Measurements from ENCODE around the gene CRCP.
"Not testable (repeated sequence)": the region's sequence is repeated elsewhere in the genome, so short reads cannot be mapped to it uniquely, and the experiment has no call there.

CRCP gene

DNA sequence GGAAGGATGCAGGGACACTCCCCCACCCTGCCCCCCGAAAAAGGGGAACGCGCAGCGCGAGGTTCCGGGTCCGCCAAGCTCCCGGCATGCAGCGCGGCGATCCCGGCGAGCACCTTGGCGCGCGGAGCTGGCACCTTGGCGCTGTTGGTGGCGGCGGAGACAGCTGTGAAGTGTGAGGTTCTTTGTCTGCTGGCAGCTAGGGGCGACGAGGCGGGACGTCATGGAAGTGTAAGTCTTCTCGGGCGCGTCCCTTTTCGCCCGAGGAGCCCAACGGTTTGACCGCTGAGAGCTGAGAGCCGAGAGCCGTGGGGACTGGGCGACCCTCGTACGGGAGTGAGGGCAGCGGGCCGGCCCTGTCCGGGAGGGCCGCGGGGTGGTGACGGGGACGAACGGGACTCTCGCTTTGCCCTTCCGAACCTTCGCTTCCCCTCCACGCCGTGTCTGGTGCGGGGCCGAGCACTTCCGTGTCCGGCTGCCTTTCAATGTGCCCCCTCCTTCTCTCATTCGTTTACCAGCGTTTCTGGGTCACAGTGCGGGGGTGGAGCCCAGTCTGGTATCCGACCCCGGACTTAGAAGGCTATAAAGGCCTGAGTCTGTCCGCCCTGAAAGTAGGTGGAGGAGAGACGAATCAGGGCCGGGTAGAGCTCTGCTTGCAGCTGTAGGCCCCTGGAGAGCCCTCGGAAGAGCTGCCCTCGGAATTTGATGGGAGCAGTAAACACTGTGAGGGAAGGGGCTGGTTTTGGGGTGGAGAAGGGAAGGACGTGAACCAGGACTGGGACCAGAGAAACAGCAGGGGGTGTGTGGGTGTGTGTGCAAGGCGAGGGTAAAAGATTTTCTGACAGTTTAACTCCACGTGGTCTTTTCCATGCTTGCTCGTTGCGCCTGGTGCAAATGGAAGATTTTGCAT lies at the start of gene CRCP:
CRCP (plus strand) TSS at position 105 of the 907 bp plus-strand sequence; CDS start at position 221, 116 bp downstream.
- peak; percentile 83 for DNase-seq

DNA sequence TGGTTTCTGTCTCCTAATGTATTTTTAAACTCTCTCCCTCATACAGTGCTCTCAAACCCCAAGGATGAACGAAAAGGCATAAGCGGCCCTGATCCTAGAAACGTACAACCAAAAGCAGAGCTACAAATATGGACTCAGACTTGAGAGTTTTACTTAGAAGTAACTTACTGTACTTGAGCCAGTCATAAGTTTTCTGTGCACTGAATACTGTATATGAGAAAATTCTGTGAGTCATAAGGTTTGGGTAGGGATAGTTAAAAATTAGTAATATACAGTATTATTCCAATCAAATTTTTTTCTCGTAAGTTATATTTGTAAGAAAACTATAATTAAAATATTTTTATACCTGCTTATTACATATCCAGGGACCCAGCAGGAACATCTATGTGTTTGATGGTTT lies 44.9 kb upstream of the CRCP start:
- DNase-seq = no peak

DNA sequence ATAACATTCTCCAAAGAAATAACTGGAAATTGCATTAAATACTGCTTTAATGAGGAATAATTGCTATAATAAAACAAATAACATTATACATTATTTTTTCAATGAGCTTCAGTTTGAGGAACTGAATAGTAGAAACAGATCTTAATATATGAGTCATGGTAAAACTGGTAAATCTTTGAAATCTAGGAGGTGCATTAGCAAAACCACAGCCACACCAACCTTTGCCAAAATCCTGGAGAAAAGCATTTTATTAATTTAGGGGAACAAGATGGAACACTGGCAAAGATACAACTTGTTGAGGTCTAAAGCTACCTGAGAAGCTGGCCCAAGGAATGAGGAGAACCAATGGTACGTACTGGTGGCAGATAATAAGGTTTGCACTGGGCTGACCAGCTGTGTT lies 44.4 kb upstream of the CRCP start:
- DNase-seq = no peak

DNA sequence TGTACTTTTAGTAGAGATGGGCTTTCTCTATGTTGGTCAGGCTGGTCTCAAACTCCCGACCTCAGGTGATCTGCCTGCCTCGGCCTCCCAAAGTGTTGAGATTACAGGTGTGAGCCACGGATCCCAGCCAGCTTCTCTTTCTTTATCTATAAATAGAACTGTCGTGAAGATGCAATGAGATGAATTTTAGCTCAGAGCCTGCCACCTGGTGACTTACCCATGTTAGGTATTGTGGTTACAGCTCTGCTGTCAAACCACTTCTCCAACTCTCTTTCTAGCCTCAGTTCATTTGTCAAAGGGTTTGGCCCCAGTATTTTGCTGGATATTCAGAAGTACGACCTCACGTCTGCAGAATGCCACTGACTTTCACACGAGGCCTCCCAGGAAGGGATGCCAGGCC lies 42.4 kb upstream of the CRCP start:
- DNase-seq = not testable (repeated sequence)

DNA sequence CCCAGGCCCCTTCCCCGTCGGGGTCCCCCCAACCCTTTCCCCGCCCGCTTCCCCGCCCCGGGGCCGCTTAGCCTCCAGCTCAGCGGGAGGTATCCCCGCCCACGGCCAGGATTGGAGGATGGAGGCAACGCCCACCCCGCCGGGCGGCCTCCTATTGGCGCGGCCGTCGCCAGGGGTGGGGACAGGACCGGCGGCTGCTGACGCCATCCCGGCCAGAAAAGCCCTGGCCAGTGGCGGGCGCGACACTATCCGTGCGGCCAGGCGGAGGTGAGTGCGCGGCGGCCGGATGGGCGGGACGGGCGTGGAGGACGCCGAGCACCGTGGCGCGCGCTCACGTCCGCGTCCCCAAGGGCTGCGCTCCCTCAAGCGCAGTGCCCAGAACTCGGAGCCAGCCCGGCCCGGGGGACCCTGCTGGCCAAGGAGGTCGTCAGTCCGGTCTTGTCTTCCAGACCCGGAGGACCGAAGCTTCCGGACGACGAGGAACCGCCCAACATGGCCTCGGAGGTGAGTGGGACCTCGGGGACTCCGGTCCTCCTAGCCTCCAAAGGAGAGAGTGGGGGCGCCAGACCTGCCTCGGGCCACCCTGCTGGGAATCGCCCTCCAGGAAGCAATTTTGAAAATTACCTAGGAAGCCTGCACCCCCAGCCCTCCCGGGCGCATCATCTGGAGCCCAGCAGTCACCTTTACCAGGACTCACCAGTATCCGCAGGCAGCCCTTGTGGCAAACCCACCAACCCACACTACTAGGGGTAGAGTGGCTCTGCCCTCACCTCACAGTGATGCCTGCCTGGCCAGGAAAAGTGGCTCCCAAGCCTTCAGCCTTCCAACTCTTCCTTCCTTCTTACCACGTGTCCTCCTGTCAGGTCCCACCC lies 38.8 kb upstream of the CRCP start, which contains the start of gene ASL:
ASL (plus strand) TSS at position 230 of the 872 bp plus-strand sequence; CDS start at position 493, 263 bp downstream.
- peak; percentile 86 for DNase-seq

DNA sequence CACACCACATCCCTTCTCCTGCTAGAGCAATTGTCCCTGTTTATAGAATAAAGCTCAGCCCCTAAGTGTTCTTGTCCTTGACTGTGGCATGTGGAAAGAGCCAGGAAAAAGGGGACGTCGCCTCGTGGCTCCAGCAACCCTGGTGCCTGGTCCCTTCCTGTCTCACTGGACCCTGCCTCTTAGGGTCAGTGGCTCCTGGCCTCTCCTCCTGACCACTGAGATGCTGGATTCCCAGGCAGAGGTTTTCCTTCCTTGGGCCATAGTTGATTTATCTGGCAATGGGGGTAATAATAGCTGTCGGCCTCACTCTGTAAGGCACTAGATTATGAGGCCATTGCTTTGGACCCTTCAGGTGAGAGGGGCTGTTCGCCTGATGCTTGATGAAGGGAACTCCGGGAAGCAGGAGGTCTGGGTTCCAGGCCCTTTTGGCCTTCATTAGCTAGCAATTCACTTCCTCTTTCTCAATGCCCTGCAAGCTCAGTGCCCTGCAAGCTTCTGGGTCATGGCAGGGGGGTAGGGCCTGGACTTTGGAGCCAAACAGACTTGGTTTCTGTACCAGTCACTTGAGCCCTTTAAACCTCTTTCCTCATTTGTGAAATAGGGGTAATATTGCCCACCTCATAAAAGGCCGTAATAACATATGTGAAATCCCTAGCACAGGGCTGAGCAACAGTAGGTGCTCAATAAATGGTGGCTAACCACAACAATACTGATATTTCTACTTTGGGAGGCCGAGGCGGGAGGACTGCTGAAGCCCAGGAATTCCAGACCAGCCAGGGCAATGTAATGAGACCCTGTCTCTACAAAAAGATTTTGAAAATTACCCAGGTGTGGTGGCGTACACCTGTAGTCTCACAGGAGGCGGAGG lies 38.0 kb upstream of the CRCP start:
- no peak for DNase-seq

DNA sequence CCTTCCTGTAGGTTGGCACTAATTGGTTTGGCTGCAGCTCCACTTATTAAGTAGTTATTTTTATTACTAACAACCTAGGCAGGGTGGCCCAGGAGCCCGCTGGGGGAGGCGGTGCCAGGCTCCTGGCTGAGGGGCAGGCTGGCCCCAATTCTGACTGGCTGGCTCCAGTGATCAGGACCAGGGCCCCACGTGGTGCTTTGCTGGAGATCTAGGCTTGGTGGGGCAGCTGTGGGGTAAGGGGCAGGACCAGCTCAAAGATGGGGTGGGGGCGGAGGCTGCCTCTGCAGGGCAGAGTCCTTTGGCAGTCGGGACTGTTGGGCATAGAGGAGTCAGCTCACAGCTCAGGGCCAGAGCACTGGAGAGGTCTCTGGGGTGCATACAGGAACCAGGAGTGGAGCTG lies 36.6 kb upstream of the CRCP start:
- DNase-seq = no peak

DNA sequence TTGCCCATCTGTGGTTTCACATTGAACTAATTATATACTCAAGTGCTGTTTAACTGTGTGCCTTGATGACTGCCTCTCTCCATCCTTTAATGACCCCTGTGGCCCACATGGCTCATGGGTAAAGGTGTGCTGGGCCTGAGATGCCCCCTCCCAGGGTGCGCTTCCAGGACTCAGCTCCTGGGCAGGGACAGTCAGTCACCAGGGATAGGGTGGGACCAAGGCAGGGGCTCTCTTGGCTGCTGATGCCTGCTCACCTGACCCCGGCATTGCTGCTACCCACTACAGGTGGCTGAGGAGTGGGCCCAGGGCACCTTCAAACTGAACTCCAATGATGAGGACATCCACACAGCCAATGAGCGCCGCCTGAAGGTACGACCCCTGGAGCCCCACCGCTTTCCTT lies 32.6 kb upstream of the CRCP start:
- DNase-seq = no peak

DNA sequence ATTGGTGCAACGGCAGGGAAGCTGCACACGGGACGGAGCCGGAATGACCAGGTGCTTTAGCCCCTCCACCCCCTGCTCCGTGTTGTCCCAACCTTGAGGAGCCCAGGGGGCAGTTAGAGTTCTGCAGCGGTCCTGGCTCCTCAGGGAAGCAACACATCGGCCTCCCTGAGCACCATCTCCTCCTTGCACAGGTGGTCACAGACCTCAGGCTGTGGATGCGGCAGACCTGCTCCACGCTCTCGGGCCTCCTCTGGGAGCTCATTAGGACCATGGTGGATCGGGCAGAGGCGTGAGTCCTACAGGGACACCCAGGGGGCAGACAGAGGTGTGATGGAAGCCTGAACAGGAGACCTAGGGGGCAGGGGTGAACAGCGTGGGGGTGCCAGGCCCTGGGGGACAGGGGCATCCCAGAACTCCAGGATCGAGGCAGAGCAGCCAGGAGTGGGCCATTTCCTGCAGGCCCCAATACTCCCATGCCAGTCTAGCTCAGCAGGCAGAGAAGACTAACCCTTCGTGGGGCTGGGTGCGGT lies 31.7 kb upstream of the CRCP start:
- no peak for DNase-seq

DNA sequence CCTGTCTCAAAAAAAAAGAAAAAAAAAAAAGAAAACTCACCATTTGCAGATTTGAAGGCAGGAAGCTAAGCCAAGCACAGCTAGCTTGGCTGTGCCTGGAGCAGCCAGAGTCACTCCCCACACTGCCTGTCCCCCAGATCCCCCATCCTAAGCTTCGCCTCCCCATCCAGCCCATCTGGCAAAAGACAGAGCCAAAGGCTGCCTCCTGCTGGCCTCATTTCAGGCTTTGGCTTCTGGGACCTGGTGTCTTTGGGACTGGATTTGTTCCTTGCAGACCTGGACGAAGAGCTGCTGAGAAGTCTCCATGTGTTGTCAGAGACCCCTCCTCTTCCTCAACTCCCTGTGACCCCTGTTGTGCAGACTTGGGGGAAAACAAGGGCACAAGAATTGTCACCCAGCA lies 31.0 kb upstream of the CRCP start:
- no peak for DNase-seq

DNA sequence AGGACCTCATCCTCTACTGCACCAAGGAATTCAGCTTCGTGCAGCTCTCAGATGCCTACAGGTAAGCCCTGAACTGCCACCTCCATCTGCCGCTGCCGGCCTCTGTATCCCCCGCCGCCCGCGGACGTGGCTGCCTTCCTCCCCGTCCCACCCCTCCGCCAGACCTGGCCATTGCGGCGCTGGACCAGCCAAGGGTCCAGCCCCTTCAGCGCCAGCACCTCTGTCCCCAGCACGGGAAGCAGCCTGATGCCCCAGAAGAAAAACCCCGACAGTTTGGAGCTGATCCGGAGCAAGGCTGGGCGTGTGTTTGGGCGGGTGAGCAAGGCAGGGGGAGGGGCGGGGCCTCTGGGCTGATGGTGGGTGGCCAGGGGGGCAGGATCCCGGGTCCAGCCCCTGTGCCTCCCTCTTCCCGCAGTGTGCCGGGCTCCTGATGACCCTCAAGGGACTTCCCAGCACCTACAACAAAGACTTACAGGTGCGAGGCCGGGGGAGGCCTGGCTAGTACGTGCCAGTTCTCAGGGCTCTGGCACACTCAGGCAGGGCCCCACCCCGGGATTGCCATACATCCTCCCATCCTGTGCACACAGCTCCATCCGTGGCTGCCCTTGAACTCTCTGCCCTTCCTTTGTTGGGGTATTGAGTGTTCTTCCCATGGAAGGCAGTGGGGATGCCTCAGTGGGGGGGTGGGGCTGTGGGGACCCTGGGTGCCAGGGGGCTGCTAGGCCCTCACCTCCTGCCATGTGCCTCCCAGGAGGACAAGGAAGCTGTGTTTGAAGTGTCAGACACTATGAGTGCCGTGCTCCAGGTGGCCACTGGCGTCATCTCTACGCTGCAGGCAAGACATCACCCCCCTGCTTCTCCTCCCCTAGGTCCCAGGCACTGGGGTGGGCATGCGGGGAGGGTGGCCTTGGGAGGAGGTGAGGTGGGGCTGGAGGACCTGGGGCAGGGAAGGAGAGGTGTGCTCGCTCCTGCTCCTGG lies 25.5 kb upstream of the CRCP start:
- DNase-seq = no peak

DNA sequence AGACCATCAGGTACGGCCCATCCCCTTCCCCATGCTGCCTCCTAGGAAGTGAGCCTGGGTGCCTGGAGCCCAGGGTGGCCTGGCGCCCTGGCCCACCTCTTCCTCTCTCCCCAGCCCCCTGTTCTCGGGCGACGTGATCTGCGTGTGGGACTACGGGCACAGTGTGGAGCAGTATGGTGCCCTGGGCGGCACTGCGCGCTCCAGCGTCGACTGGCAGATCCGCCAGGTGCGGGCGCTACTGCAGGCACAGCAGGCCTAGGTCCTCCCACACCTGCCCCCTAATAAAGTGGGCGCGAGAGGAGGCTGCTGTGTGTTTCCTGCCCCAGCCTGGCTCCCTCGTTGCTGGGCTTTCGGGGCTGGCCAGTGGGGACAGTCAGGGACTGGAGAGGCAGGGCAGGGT lies 22.0 kb upstream of the CRCP start:
- no peak for DNase-seq

DNA sequence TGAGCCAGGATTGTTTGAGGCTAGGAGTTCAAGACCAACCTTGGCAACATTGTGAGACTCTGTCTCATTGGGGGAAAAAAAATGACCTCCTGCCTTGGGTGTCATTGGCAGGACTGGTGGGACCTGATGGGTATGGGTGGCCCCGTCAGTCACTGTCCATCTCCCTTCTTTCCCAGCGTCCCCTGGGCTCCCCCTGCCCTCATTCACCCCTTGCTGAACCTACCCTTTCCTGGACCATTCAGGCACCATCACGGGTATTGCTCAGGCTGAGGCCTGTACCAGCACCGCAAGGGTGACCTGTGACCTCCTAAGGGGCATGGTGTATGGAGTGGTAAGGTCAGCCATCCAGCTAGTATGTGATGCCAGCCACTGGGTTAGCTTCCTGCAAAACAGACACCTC lies 19.6 kb upstream of the CRCP start:
- DNase-seq = no peak

DNA sequence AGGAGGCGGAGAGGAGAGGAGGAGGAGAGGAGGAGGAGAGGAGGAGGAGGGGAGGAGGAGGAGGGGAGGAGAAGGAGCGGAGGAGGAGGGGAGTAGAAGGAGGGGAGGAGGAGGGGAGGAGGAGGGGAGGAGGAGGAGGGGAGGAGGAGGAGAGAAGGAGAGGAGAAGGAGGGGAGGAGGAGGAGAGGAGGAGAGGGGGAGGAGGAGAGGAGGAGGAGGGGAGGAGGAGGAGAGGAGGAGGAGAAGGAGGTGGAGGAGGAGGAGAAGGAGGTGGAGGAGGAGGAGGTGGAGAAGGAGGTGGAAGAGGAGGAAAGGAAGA lies 15.5 kb upstream of the CRCP start:
- no peak for DNase-seq

DNA sequence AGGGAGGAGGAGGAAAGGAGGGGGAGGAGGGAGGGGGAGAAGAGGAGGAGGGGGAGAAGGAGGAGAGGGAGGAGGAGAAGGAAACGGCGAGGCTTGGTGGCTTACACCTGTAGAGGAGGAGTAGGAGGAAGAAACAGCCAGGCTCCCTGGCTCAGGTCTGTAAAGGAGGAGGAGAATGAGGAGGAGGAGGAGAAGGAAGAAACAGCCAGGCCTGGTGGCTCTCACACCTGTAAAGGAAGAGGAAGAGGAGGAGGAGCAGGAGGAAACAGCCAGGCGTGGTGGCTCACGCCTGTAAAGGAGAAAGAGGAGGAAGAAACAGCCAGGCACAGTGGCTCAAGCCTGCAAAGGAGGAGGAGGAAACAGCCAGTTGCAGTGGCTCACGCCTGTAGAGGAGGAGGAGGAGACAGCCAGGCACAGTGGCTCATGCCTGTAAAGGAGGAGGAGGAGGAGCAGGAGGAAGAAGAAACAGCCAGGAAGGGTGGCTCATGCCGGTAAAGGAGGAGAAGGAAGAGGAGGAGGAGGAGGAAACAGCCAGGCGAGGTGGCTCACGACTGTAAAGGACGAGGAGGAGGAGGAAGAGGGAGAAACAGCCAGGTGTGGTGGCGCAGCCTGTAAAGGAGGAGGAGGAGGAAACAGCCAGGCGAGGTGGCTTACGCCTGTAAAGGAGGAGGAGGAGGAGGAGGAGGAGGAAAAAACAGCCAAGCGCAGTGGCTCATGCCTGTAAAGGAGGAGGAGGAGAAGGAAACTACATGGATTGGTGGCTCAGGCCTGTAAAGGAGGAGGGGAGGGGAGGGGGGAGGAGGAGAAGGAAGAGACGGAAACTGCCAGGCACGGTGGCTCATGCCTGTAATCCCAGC lies 14.9 kb upstream of the CRCP start:
- peak; percentile 17 for DNase-seq

DNA sequence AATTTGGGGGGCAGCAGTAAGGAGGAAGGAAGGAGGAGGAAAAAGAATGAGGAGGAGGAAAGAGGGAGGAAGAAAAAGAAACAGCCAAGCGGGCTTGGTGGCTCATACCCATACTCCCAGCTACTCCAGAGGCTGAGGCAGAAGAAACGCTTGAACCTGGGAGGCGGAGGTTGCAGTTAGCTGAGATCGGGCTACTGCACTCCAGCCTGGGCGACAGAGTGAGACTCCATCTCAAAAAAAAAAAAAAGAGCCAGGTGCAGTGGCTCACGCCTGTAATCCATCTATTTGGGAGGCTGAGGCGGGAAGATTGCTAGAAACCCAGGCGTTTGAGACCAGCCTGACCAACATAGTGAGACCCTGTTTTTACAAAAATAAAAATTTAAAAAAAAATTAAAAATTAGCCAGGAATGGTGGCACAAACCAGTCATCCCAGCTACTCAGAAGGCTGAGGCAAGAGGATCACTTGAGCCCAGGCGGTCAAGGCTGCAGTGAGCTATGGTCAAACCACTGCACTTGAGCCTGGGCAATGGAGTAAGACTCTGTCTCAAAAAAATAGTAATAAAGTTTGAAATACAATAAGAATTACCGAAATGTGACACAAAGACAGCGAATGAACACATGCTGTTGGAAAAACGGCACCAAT lies 14.1 kb upstream of the CRCP start:
- DNase-seq = no peak

DNA sequence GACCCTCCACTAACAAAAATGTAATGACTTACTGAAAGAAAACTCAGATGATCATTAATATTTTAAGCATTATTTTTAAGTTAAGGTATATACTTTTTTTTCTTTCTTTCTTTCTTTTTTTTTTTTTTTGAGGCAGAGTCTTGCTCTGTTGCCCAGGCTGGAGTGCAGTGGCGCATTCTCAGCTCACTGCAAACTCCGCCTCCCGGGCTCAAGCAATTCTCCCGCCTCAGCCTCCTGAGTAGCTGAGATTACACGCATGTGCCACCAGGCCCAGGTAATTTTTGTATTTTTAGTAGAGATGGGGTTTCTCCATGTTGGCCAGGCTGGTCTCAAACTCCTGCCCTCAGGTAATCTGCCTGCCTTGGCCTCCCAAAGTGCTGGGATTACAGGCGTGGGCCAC lies 12.5 kb upstream of the CRCP start:
- not testable (repeated sequence) for DNase-seq

DNA sequence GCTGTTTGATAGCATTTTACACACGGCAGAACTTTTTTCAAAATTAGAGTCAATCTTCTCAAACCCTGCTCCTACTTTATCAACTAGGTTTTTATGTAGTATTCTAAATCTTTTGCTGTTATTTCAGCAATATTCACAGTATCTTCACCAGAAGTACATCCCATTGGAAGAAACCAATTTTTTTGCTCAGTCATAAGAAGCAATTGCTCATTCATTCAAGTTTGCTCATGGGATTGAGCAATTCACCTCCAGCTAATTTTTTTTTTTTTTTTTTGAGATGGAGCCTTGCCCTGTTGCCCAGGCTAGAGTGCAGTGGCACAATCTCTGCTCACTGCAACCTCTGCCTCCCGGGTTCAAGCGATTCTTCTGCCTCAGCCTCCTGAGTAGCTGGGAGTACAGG lies 10.7 kb upstream of the CRCP start:
- DNase-seq = not testable (repeated sequence)

DNA sequence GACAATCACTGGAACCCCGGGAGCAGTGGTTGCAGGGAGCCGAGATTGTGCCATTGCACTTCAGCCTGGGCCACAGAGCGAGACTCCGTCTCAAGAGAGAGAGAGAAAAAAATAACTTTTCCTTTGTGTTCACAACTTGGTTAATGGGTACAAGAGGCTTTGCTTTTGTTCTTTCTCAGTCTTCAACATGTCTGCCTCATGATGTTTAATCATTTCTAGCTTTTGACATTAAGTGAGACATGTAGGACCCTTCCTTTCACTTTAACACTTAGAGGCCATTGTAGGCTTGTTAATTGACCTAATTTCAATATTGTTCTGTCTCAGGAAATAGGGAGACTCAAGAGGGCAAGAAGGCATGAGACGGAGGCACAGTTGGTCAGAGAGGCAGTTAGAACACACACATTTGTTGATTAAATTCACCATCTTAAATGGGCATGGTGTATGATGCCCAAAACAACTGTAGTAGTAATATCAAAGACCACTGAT lies 9.3 kb upstream of the CRCP start:
- DNase-seq = no peak

DNA sequence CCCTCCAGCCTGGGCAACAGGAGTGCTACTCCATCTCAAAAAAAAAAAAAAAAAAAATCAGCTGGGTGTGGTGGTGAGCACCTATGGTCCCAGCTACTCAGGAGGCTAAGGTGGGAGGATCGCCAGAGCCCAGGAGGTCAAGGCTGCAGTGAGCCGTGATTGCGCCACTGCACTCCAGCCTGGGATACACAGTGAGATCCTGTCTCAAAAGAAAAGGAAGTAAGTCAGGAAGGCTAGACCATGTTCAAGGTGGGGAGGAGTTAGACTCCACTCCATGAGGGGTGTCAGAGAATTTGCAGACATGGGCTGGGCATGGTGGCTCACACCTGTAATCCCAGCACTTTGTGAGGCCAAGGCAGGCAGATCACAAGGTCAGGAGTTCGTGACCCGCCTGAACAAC lies 6.2 kb upstream of the CRCP start:
- not testable (repeated sequence) for DNase-seq

All from stimulated activated CD4-positive, alpha-beta T cell treated with anti-CD3 and anti-CD28 coated beads, Interleukin-1b, Interleukin-23, amount 100 ng/mL, for 48 hours (primary cell).